IgD-negative memory B cell (primary cell): ENCODE results near the gene SECISBP2. TPM values are rescaled to one million over a fixed set of nuclear protein-coding genes. Genes with fewer than 3 reads are reported as not detected.

Source experiments
- H3K27ac Mint-ChIP-seq, 3 donors: one replicate each; pipeline ENCODE4 v1.8.0; 2020 to 2022; ENCODE audit warnings: mild to moderate bottlenecking in 3 of 3, mixed read lengths in 3 of 3, moderate library complexity in 1 of 3
- H3K27me3 Mint-ChIP-seq: one replicate; pipeline ENCODE4 v1.8.0; 2021; ENCODE audit warnings: mixed read lengths
- H3K36me3 Mint-ChIP-seq: one replicate; pipeline ENCODE4 v1.8.0; 2020; ENCODE audit warnings: mild to moderate bottlenecking, mixed read lengths
- H3K4me1 Mint-ChIP-seq, 3 donors: one replicate each; pipeline ENCODE4 v1.8.0; 2020 to 2022; ENCODE audit warnings: mixed read lengths in 3 of 3, mild to moderate bottlenecking in 1 of 3
- H3K4me3 Mint-ChIP-seq, 4 donors: one replicate each; pipeline ENCODE4 v1.8.0; 2020 to 2022; ENCODE audit warnings: mild to moderate bottlenecking in 4 of 4, mixed read lengths in 4 of 4, moderate library complexity in 3 of 4
- H3K9me3 Mint-ChIP-seq, 3 donors: one replicate each; pipeline ENCODE4 v1.8.0; 2020 to 2021; ENCODE audit warnings: mixed read lengths in 3 of 3, mild to moderate bottlenecking in 1 of 3
- polyA plus RNA-seq: library from polyadenylated mRNA; unstranded; fragments of 300-500 nt; fragmentation: Illumina TruSeq; gene quantifications from one replicate; pipeline ENCODE4 v1.2.3, GENCODE V29; 2021

SECISBP2 gene
- polyA plus RNA-seq, 1 donor from 2014 or later = 30.6 TPM

GRCh38 chr9:89383030-89383720 lies 64.9 kb downstream of the SECISBP2 start:
- Mint-ChIP-seq H3K27me3 (no peaks in the 10 kb centered on the region), H3K9me3 (peaks cover 0 to 1% (median 0%) of the 10 kb centered on the region in 3 donors), H3K4me3 (peak overlapping the region in 1 of 4 donors; percentile 71), H3K27ac (no peak overlapping the region), H3K4me1 (peaks cover 15 to 18% (median 15%) of the 10 kb centered on the region in 3 donors), H3K36me3 (peaks cover 4% of the 10 kb centered on the region)

GRCh38 chr9:89383721-89384300 lies 65.5 kb downstream of the SECISBP2 start:
- Mint-ChIP-seq H3K4me3 (no peak overlapping the region), H3K4me1 (peaks cover 13 to 18% (median 15%) of the 10 kb centered on the region in 3 donors), H3K36me3 (peaks cover 4% of the 10 kb centered on the region), H3K27ac (peak overlapping the region in 2 of 3 donors; percentile 8 to 71), H3K27me3 (no peaks in the 10 kb centered on the region), H3K9me3 (peaks cover 0 to 1% (median 0%) of the 10 kb centered on the region in 3 donors)

- Mint-ChIP-seq H3K27me3 (no peaks in the 10 kb centered on the region), H3K36me3 (peaks cover 3% of the 10 kb centered on the region)
These were observed 66.5 kb downstream of the SECISBP2 start for GRCh38 chr9:89384783-89385182.

GRCh38 chr9:89386206-89386605 lies 67.9 kb downstream of the SECISBP2 start:
- Mint-ChIP-seq H3K4me1 (peaks cover 13 to 18% (median 15%) of the 10 kb centered on the region in 3 donors), H3K27me3 (no peaks in the 10 kb centered on the region), H3K27ac (no peak overlapping the region), H3K36me3 (peaks cover 7% of the 10 kb centered on the region), H3K4me3 (no peak overlapping the region), H3K9me3 (peaks cover 0 to 1% (median 0%) of the 10 kb centered on the region in 3 donors)

More at GRCh38 chr9:89384783-89385182, 66.5 kb downstream of the SECISBP2 start:
- H3K4me1 Mint-ChIP-seq = peaks cover 13 to 18% (median 15%) of the 10 kb centered on the region in 3 donors
- H3K4me3 Mint-ChIP-seq = no peak overlapping the region
- H3K9me3 Mint-ChIP-seq = peaks cover 0 to 1% (median 0%) of the 10 kb centered on the region in 3 donors
- H3K27ac Mint-ChIP-seq = peak overlapping the region in 2 of 3 donors; percentile 51 to 95

DNA sequence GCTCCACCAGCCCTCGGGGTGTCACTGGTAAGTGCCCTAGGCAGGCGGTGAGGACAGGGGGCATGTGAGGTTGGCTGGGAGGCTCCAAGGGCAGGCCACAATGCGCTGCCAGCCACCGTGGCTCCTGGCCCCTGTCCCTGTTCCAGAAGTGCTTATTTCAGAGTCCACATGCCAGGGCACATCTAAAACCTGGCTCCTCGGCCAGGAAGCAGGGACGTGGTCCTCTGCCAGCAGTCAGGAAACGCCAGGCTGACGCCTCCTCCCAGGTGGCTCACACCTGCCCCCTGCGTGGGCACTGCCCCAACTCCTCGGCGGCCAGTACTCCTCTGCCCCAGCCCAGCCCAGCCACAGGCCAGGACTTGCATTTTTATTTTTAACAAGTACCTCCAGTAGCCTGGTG lies 68.5 kb downstream of the SECISBP2 start:
- Mint-ChIP-seq H3K9me3 (peaks cover 0 to 1% (median 0%) of the 10 kb centered on the region in 3 donors), H3K27ac (no peak overlapping the region), H3K36me3 (peaks cover 7% of the 10 kb centered on the region), H3K27me3 (no peaks in the 10 kb centered on the region), H3K4me1 (peaks cover 10 to 16% (median 13%) of the 10 kb centered on the region in 3 donors), H3K4me3 (no peak overlapping the region)

GRCh38 chr9:89387197-89387849 lies 69.0 kb downstream of the SECISBP2 start:
- H3K27ac Mint-ChIP-seq = no peak overlapping the region
- H3K4me1 Mint-ChIP-seq = peaks cover 8 to 15% (median 10%) of the 10 kb centered on the region in 3 donors
- H3K9me3 Mint-ChIP-seq = peaks cover 0 to 1% (median 0%) of the 10 kb centered on the region in 3 donors
- no peak overlapping the region for H3K4me3 Mint-ChIP-seq
- H3K27me3 Mint-ChIP-seq = no peaks in the 10 kb centered on the region
- H3K36me3 Mint-ChIP-seq = peaks cover 7% of the 10 kb centered on the region

DNA sequence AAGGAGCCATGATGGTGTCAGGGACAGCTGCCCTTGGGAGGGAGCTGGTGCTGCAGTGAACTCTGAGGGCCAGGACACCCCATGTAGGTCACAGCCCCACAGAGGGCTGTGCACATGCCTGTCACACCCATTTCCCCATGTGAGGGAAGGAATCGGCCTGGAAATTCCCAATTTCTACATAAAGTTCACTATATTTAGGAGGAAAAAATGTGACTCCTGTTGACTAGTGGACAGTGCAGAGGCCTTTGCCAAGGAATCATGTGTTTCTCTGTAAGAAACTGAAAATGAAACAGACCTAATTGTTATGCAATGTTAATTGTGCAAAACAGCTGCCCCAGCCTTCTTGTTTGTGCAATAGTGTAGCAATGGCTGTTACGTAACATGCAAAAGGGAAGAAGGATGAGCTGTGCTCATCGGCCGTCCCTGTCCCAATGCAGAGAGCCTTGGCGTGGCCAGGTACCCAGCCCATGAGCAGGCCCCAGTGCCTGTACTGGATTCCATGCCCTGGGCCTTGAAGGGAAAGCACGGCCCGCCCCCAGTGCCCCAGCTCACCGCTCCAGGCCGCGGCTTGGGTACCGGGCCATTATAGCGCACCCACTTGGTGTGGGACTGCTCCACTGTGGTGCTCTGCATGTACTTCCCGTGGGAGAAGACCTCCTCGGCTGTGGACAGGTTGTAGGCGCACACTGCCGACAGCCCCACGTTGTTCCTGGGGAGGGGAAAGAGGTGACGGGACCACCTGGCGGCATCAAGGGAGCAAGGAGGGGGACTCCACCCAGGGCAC lies 70.0 kb downstream of the SECISBP2 start:
- peaks cover 0 to 1% (median 0%) of the 10 kb centered on the region in 3 donors for H3K9me3 Mint-ChIP-seq
- H3K27me3 Mint-ChIP-seq = no peaks in the 10 kb centered on the region
- H3K27ac Mint-ChIP-seq = peak overlapping the region in 1 of 3 donors; percentile 65
- H3K4me3 Mint-ChIP-seq = peak overlapping the region in 2 of 4 donors; percentile 28 to 32
- H3K36me3 Mint-ChIP-seq = peaks cover 7% of the 10 kb centered on the region
- H3K4me1 Mint-ChIP-seq = peaks cover 2 to 9% (median 4%) of the 10 kb centered on the region in 3 donors

GRCh38 chr9:89388868-89389177 lies 70.5 kb downstream of the SECISBP2 start:
- Mint-ChIP-seq H3K36me3 (peaks cover 7% of the 10 kb centered on the region), H3K4me3 (no peak overlapping the region), H3K27me3 (no peaks in the 10 kb centered on the region), H3K4me1 (peaks cover under 1 to 5% (median 5%) of the 10 kb centered on the region in 3 donors), H3K9me3 (peaks cover 0 to 1% (median 0%) of the 10 kb centered on the region in 3 donors), H3K27ac (peak overlapping the region in 1 of 3 donors; percentile 58)

DNA sequence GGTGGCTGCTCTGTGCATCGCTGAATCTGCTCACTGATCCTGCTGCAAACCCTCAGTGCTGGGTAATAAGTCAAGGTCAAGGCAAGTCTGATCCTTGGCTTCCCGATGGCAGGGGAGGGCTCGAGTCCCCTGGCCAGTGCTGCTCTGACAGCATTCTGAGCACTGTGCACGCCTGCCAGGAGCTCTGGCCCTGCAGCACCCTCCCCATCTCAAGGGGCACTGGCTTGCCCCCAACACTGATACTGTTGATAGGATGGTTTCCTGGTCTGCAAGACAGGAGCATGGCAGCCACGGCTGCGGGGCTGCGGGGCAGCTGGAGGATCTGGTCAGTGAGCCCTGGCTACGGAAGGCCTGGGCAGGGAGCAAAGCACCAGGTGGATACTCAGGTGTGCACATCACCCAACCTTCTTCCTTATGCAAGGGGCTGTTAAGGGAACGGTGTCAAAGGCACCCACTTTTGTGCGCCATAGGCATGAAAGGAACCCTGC lies 71.8 kb downstream of the SECISBP2 start:
- Mint-ChIP-seq H3K27me3 (no peaks in the 10 kb centered on the region), H3K4me1 (peaks cover 1 to 10% (median 2%) of the 10 kb centered on the region in 3 donors), H3K27ac (peak overlapping the region in 1 of 3 donors; percentile 14), H3K36me3 (peaks cover 6% of the 10 kb centered on the region), H3K9me3 (no peaks in the 10 kb centered on the region), H3K4me3 (no peak overlapping the region)

DNA sequence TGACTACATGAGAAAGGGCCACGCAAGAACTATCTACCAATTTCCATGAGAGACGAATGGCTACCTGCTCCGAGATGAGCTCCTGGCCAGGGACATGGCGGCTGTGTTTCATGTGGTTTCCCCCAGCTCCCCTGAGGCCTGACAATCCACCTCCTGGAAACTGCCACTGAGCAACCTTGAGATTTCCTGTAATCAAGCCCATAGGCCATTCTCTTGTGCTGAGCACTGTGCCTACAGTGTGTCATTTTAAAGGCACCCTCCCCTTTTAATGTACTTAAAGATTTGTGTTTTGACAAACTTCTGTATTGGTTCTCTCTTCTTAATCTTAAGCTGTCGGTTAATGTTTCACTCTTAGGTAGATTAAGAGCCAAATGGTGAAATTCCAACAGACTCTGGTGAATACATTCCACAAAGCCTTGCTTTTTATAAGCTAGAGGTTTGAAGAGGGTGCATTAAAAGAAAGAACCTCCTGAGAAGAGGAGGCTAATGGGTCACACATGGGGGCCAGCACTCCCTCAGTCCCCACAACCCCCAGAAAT lies 72.3 kb downstream of the SECISBP2 start:
- Mint-ChIP-seq H3K4me3 (no peak overlapping the region), H3K27ac (no peak overlapping the region), H3K27me3 (no peaks in the 10 kb centered on the region), H3K36me3 (peaks cover 6% of the 10 kb centered on the region), H3K9me3 (no peaks in the 10 kb centered on the region), H3K4me1 (peaks cover 1 to 10% (median 2%) of the 10 kb centered on the region in 3 donors)

GRCh38 chr9:89391585-89391984 lies 73.3 kb downstream of the SECISBP2 start:
- Mint-ChIP-seq H3K36me3 (peaks cover 6% of the 10 kb centered on the region), H3K4me3 (no peak overlapping the region), H3K4me1 (peaks cover 1 to 10% (median 2%) of the 10 kb centered on the region in 3 donors), H3K27me3 (no peaks in the 10 kb centered on the region), H3K9me3 (no peaks in the 10 kb centered on the region), H3K27ac (no peak overlapping the region)

DNA sequence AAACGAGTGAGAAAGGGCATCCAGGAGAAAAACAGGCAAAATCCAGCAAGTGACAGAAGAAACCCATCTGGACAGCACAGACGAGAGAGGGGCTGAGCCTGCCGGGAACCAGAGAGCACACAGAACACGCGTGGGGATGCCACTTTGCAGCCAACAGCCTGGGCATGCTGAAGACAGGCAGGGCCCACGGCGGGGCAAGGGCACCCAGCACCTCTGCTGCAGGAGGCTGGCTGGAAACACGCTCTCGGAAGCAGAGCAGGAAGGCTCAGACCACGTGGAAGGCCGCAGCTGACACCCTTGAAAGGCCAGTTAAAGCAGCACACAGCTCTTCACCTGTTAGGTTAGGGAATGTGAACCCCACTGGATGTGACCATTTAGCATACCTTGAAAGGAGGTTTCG lies 76.1 kb downstream of the SECISBP2 start:
- H3K36me3 Mint-ChIP-seq = peaks cover 6% of the 10 kb centered on the region
- peaks cover 3 to 10% (median 6%) of the 10 kb centered on the region in 3 donors for H3K4me1 Mint-ChIP-seq
- no peaks in the 10 kb centered on the region for H3K9me3 Mint-ChIP-seq
- no peaks in the 10 kb centered on the region for H3K27me3 Mint-ChIP-seq
- H3K4me3 Mint-ChIP-seq = no peak overlapping the region
- no peak overlapping the region for H3K27ac Mint-ChIP-seq

DNA sequence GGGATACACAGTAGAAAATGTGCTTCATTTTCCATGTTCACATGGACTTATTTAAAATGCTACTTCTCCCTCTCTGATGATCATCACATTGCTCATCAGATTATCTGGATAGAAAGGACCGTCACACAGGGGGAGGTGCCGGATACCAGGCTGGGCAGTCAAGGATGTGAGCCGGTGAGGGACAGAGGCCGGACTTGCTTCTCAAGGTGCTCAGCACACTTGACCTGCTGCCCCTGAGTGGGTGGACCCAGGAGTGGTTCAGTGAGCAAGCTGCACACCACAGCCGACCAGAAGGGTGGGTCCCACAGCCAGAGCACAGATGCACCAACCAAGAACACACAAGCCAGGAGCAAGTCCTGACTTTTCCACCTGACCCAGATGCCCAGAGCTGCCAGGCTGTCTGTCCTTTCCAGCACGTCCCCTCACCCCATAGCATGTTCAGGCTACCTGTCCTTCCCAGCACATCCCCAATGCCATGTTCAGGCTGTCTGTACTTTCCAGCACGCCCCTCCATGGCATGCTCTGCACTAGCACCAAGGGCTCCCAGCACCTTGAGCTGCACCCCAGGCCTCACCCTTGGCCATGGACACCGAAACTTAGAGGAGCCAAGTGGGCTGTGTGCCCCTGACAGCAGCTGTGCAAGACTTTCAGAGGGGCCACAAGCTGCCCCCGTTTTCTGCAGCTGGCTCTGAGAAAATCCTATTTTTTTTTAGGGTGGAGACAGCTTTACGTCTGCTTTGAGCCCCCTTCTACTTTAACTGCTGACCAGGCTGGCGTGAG lies 77.8 kb downstream of the SECISBP2 start:
- peaks cover 5% of the 10 kb centered on the region for H3K36me3 Mint-ChIP-seq
- H3K4me1 Mint-ChIP-seq = peaks cover 16 to 23% (median 18%) of the 10 kb centered on the region in 3 donors

GRCh38 chr9:89397471-89397870 lies 79.2 kb downstream of the SECISBP2 start:
- H3K36me3 Mint-ChIP-seq = peaks cover 5% of the 10 kb centered on the region
- peaks cover 27 to 37% (median 31%) of the 10 kb centered on the region in 3 donors for H3K4me1 Mint-ChIP-seq
- peak overlapping the region in 1 of 3 donors; percentile 47 for H3K27ac Mint-ChIP-seq
- H3K9me3 Mint-ChIP-seq = no peaks in the 10 kb centered on the region
- H3K4me3 Mint-ChIP-seq = no peak overlapping the region
- no peaks in the 10 kb centered on the region for H3K27me3 Mint-ChIP-seq

More for the DNA sequence above, 77.8 kb downstream of the SECISBP2 start:
- Mint-ChIP-seq H3K9me3 (no peaks in the 10 kb centered on the region), H3K4me3 (no peak overlapping the region), H3K27ac (no peak overlapping the region), H3K27me3 (no peaks in the 10 kb centered on the region)
